NCI-H2029 treated with DMSO at 0.1 percent for 48 hours (cell line): Measurements from ENCODE around the gene LMNA.

ENCODE experiments used
- DNase-seq: peaks from one replicate; lab custom pipeline; 2025; lab: John Stamatoyannopoulos, UW

The LMNA gene

GRCh38 chr1:156140879-156141707 is 26.6 kb downstream of the LMNA start:
- DNase-seq, result no peak

DNA sequence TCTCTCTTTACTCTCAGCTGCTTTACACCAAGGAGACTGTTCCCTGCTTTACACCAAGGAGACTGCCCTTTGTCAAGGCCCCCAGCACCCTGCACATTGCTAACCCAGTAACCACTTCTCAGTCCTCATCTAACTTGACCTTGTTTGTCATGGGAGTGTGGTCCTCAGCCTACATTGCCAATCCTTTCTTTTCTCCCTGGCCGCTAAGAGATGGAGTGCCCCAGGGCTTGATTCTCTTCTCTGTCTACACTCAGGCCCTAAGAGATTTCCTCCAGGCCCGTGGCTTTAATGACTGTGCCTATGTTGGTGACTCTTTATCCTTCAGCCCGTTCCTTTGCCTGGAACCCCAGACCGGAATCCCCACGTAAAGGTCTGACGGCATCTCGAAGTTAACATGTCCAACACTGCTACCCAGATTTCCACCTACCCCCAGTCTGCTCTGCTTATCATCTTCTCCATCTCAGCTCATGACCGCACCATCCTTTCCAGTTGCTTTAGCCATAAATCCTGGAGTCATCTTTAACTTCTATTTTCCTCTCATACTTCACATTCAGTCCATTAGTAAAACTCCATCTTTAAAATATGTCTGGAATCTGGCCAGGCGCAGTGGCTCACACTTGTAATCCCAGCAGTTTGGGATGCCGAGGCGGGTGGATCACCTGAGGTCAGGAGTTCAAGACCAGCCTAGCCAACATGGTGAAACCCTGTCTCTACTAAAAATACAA is 29.4 kb downstream of the LMNA start:
- DNase-seq, result no peak

DNA sequence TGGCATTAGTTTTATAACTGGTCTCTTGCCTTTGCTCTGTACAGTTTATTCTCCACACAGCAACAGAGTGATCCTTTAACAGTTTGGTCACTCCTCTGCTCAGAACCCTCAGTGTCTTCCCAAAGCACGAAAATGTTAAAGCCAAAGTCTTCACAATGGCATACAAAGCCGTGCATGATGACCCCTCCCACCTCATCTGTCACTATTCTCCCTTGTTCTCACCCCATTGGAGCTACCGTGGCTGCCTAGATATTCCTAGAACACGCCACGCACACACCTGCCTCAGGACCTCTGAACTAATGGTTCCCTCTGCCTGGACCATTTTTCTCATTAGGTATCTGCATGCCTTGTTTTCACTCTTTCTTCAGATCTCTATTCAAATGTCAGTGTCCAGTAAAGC is 30.2 kb downstream of the LMNA start:
- DNase-seq, result no peak

DNA sequence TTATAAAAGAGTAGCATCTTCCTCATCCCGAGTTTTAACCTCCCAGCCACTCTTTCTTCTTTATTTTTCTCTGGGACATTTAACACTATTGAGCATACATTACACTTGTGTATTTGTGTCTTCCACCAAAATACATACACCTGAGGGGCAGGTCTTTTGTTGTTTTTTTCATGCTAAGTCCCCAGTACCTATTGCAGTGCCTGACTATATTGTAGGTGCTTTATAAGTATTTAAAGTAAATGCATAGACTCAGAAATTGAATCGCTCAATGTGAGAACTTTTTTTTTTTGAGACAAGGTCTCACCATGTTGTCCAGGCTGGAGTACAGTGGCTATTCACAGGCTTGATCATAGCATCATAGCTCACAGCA is 31.1 kb downstream of the LMNA start:
- no peak for DNase-seq

DNA sequence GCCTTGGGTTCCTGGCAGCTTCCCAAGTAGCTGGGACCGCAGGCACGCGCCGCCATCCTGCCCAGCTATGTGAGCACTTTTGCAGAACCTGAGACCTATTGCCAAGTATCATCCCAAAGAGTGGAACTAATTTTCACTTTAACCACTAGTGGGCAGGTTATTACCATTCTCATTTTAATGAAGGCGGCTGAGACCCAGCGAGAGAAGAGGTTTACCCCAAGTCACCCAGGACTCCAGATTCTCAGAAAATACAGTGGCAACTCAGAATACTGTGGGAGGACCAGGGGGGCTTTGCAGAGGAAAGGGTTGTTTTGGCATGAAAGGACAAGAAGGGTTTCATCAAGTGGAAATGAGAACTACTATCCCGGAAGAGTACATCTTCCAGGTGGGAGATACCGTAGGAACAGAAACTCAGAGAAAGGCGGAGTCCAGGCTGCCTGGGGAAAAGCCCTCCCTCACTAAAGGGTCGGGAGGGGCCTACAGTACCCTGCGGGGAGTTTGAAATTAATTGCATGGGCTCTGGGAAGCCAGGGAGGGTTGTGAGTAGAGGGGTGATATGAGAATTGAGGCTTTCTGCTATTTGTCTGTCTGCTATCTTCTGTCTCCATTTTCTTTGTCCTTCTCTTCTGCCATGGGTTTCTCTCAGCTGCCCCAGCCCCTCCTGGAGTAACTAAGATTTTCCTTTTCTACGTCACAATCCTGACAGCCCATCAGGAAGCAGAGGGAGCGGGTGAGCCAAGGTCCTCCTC is 31.7 kb downstream of the LMNA start:
- peak; percentile 74 for DNase-seq

DNA sequence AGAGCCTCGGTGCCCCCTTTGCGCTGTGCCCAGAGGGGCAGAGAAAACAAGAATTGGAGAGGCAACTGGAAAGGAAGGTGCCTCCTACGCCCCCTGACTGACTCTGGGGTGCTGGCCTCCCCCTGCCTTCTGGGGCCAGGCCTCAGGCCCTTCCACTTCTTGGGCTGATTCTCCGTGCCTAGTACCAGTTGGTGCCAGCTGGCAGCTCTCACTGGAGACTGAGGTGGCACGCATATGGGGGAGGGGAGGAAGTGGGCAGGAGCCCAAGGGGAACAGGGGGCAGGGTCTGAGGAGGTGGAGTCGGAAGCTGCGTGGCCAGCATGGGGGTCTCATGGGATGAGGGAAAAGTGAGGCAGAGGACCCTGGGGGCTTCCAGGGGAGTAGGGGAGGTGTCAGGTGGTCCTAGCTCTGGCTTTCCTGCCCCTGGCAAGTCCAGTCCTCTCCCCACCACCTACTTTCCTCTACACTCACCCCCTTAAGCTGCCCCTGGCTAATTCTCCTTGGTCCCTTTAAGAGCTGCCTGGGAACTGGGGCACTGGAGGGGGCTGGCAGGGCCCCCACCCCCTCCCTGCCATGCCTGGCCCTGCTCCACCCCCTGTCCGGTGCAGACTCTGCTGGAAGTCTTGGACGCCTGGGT is 32.4 kb downstream of the LMNA start:
- DNase-seq, result no peak

DNA sequence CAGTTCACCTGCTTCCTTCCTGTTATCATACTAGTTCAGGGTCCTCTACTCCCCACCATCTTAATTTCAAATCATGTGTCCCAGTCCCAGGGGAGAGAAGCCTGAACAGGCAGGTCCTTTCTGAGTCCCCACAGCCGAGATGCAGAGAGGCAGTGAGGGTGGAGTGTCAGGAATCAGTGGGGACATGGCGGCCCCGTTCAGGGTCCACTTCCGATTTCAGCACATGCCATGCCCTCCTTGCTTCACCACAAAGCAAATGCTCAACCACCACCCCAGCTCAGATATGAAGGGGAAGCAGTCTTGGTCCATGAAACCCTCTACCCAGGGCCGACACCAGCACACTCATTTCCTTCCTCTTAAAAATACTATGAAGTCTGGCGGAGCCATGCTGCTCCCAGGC is 33.7 kb downstream of the LMNA start:
- no peak for DNase-seq

GRCh38 chr1:156149374-156150332 is 35.1 kb downstream of the LMNA start:
- DNase-seq, result no peak

GRCh38 chr1:156150333-156151011 is 36.0 kb downstream of the LMNA start:
- DNase-seq, result no peak

DNA sequence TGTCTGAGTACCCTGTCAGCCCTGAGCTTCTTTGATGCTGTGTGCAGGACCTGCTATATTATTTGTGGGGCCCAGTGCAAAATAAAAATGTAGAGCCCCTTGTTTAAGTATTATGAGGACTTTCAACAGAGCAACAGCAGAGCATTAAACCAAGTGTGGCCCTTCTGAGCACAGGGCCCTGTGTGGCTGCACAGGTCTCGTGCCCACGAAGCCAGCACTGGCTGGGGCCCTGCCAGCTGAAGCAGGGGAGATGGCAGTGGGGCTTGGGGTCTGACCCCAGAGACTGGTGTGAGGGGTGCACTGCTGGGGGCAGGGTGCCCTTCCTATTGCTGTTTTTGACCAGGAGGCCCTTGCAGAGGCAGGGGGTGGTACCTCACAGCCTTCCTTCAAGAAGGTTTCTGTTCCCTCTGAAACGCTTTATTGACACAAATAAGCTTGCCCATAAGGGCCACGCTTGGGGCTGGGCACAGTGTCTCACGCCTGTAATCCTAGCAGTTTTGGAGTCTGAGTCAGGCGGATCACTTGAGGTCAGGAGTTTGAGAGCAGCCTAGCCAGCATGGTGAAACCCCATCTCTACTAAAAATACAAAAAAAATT is 36.7 kb downstream of the LMNA start:
- DNase-seq, result no peak

DNA sequence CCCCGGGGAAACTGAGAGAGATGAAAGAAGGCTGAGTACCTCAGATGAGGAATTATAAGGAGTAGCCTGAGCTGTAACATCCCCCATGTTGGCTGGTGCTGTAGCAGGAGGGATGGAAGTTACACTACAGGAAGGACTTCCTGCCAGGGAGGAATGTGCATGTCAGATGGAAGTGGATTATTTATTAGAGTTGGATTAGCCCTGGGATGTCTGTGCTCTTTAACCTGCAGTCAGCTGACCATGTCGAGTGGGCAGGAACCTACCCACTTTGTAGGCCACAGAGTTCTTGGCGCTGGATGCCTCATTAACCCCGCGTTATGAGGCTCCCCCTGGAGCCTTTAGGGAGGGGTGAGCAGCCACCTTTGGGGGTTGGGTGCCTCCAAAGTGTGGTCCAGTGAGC is 38.1 kb downstream of the LMNA start:
- no peak for DNase-seq

DNA sequence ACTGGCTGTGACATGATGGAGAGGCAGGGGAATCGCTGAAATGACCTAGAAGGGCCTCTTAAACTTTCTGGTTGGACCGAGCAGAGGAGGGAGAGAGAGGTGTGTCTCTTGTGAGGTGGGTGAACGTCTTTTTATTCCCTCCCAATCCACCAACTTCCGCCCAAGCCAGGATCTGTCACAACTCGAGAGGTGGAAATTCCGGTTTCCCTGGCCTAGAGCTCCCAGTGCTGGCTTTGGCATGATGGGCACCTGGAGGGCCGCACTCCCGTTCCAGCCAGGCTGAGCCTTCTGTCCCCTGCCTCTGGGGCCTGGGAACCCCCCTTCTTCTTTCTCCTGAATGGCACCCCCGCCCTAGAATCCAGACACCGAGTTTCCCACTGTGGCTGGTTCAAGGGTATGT is 38.9 kb downstream of the LMNA start, which contains the start of gene SEMA4A:
Gene SEMA4A, plus strand, starts transcription at position 224 of the 400 bp plus-strand sequence. CDS start 994 bp downstream, outside the sequence.
- no peak for DNase-seq

DNA sequence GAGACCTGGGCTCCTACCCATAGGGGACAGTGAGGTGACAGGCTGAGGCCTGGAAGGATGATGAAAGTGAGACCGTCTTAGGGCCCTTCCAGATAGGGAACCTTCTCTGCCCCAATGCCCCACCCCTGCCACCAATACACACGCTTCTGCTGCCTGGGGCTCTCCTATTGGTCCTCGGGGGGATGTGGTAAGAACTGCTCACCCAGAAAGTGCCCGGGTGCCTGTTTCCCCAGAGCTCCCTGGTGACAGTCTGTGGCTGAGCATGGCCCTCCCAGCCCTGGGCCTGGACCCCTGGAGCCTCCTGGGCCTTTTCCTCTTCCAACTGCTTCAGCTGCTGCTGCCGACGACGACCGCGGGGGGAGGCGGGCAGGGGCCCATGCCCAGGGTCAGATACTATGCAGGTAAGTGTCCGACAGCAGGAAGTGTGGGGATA is 39.8 kb downstream of the LMNA start:
- DNase-seq, result no peak

GRCh38 chr1:156155756-156156510 is 41.4 kb downstream of the LMNA start:
- no peak for DNase-seq

DNA sequence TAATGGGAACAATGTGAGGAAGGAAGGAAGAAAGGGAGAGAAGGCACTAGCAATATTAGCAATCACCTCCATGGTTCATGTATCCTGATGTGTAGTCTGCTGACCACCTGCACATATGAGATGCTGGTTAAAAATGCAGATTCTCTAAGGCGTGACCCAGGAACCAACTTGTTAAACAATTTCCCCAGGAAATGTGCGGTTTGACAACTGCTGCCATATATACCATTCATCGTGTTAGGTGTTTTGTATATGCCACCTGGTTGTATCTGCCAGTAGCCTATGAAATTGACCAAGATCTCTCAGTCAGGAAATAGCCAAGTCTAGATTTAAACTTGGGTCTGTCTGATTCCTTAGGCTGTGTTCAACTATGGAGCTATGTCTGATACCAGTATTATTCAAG is 43.0 kb downstream of the LMNA start:
- no peak for DNase-seq

- no peak for DNase-seq
Observed at GRCh38 chr1:156157966-156158365, 43.5 kb downstream of the LMNA start.

DNA sequence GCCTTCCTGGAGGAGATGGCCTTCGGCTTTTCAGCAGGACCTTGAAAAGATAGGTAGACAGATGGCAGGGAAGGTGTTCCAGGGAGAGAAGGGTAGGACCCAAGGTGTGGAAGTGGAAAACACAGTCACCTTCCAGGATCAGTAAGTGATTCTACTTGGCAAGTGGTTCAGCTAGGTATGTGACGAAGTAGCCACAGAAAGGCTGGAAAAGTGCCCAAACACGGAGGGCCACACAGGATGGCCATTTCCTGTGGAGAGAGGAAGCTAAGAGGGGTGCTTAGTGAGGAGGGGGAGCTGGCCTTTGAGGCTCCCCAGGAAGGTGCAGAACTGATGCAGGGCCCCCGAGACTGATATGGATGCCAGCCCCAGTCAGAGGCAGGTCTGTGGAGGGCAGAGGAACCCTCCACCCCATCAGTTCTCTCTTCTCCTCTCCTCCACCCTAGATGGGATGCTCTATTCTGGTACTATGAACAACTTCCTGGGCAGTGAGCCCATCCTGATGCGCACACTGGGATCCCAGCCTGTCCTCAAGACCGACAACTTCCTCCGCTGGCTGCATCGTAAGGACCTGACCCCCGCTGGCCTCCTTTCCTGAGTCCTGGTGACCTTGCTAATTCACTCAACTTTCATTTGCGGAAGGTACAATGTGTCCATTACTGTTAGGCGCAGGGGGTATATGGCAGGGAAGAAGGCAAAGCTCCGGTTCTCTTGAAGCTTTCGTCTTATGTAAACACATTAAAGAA is 45.7 kb downstream of the LMNA start:
- DNase-seq, result no peak

DNA sequence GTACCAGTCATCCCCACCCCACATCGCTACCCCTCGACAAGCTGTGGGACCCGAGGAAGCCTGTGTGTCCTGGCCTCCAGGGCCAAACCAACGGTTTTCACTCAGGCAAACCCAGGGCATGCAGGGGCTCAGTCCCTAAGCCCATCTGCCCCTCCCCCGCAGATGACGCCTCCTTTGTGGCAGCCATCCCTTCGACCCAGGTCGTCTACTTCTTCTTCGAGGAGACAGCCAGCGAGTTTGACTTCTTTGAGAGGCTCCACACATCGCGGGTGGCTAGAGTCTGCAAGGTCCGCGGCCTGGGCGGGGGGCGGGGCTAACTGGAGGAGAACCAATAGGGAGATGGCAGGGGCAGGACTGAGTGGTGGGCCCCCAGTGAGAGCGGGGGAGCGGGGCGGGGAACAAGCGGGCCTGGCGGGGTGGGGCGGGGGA is 46.2 kb downstream of the LMNA start:
- no peak for DNase-seq
